ENCODE results near the gene HOXB13. TPM values are rescaled to one million over a fixed set of nuclear protein-coding genes. Genes with fewer than 3 reads are reported as not detected.

The HOXB13 gene
- not detected for total RNA-seq
- long read RNA-seq: 0 reads

DNA sequence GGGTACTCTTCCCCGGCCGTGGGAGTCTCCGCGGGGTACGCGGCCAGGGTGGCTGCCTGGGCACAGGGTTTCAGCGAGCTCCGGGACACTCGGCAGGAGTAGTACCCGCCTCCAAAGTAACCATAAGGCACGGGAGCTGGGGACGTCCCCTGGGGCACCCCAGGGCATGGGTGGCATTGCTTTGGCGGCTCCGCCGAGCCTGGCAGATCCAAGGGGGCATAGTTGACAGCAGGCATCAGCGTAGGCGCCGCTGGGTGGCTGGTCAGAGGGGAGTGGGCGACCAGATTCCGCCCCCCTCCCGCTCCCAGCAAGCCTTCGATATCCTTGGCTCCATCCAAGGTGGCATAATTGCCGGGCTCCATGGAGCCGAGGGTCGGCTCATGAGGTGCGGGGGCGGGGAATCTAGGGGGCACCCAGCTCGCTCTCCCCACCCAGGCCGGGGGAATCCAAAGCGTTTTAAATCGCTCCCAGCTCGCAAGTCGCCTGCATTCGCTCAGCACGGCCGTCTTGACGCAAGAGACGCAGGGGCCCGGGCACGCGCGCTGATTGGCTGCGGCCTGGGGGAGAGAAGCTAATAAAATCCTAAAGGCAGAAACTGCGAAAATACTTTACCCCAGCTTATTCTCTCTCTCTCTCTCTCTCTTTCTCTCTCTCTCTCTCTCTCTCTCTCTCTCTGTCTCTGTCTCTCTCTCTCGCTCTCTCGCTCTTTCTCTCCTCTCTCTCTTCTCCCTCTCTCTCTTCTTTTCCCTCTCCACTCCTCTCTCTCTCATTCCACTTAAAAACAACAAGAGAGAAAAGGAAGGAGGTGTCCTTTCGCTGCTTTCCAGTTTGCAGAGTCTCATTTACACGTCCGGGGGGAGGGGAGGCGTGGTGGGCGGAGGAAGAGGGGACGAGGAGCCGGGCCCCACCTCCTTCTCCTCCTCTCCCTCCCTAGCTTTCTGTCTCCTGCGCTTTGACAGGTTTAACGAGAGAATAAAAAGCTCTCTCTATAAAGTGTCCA lies at the start of gene HOXB13:
HOXB13 (minus strand) TSS at position 519 of the 1,000 bp plus-strand sequence; CDS start at position 362, 157 bp downstream.
- ATAC-seq: no peak
- Histone ChIP-seq H3K4me3 (no peak within 1 kb of the TSS), H3K27ac (no peak within 1 kb of the TSS), H3K4me1 (peaks cover 0 to 9% (median 0%) of the 10 kb centered on the region in 4 donors), H3K27me3 (peaks cover 14 to 79% of the 10 kb centered on the region in 2 donors), H3K9me3 (no peaks in the 10 kb centered on the region), H3K36me3 (no peaks in the 10 kb centered on the region)
- no peak for DNase-seq
- no peak for TF ChIP-seq POLR2A (IDR thresholded peaks at IDR 0.05)
- TF ChIP-seq, protein P1, sequence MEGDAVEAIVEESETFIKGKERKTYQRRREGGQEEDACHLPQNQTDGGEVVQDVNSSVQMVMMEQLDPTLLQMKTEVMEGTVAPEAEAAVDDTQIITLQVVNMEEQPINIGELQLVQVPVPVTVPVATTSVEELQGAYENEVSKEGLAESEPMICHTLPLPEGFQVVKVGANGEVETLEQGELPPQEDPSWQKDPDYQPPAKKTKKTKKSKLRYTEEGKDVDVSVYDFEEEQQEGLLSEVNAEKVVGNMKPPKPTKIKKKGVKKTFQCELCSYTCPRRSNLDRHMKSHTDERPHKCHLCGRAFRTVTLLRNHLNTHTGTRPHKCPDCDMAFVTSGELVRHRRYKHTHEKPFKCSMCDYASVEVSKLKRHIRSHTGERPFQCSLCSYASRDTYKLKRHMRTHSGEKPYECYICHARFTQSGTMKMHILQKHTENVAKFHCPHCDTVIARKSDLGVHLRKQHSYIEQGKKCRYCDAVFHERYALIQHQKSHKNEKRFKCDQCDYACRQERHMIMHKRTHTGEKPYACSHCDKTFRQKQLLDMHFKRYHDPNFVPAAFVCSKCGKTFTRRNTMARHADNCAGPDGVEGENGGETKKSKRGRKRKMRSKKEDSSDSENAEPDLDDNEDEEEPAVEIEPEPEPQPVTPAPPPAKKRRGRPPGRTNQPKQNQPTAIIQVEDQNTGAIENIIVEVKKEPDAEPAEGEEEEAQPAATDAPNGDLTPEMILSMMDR (IDR thresholded peaks at IDR 0.05): no peak
- 3% methylated on average over 27 of the region's 55 CpGs for WGBS (ENCODE audit: insufficient coverage, low coverage, low lambda C conversion rate, missing lambda C conversion rate)
- intact Hi-C loops (cut with DNase I): loop anchor here in 1 of 2 donors (10.0 kb wide), 1 partner anchor 56 kb away; no protein-coding TSS in a partner anchor

DNA sequence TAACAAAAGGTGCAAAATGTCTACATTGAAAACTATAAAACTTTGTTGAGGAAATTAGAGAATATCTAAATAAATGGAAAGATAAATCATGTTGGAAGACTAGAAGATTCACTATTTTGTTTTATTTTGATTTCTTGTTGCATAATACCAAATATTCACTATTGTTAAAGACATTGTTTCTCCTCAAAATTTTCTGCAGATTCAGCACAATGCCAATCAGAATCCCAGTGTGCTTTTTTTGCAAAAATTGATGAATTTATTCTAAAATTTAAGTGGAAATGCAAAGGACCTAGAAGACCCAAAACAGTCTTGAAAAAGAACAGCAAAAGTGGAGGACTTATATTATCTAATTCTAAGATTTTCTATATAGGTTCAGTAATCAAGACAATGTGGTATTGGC lies 48.1 kb upstream of the HOXB13 start:
- DNase-seq: no peak
- Histone ChIP-seq H3K4me1 (no peaks in the 10 kb centered on the region), H3K9me3 (no peaks in the 10 kb centered on the region), H3K36me3 (no peaks in the 10 kb centered on the region), H3K27me3 (no peaks in the 10 kb centered on the region), H3K27ac (no peak overlapping the region), H3K4me3 (no peak overlapping the region)
- intact Hi-C loops (cut with DNase I): no loop called here
- no peak for TF ChIP-seq POLR2A (IDR thresholded peaks at IDR 0.05)
- TF ChIP-seq, protein P1 (IDR thresholded peaks at IDR 0.05): no peak
- no peak for ATAC-seq

DNA sequence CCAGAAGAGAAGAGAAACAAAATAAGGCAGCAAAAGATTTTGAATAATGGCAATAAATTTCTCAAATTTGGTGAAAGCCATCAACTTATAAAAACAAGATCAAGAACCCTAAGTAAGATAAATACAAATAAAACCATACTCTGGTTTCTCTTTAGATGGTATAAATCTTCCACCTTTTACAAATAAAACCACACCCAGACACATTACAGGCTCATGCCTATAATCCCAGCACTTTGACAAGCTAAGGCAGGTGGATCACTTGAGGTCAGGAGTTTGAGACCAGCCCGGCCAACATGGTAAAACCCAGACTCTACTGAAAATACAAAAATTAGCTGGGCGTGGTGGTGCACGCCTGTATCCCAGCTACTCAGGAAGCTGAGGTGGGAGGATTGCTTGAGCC lies 44.7 kb upstream of the HOXB13 start:
- intact Hi-C loops (cut with DNase I): no loop called here
- WGBS (ENCODE audit: insufficient coverage, low coverage, low lambda C conversion rate, missing lambda C conversion rate): 84% methylated on average over 3 of the region's 3 CpGs
- no peak for ATAC-seq

DNA sequence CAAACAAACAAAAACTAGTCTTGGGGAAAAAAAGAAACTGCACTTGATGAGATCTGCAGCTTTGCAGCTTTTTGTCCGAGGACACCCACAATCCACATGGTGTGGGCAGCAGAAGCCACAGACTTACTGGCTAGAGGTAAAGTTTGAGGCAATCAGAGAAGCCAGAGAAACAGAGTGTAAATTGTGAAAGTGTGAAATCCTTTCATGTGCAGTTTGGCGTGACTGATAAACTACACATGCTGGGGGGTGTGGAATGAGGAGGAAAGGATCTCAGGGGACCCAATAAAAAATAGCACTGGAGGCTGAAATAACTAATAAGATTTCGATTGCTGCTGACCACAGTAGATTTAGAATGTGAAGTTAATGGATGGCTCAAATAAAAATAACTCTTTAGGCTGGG lies 42.4 kb upstream of the HOXB13 start:
- Histone ChIP-seq H3K4me1 (no peaks in the 10 kb centered on the region), H3K36me3 (no peaks in the 10 kb centered on the region), H3K4me3 (no peak overlapping the region), H3K9me3 (no peaks in the 10 kb centered on the region), H3K27ac (no peak overlapping the region), H3K27me3 (no peaks in the 10 kb centered on the region)
- 43% methylated on average over 3 of the region's 3 CpGs for WGBS (ENCODE audit: insufficient coverage, low coverage, low lambda C conversion rate, missing lambda C conversion rate)
- intact Hi-C loops (cut with DNase I): no loop called here
- no peak for ATAC-seq
- no peak for DNase-seq
- TF ChIP-seq, protein P1 (IDR thresholded peaks at IDR 0.05): no peak
- no peak for TF ChIP-seq POLR2A (IDR thresholded peaks at IDR 0.05)

More for the DNA sequence above, 44.7 kb upstream of the HOXB13 start:
- no peak for DNase-seq
- Histone ChIP-seq H3K27ac (no peak overlapping the region), H3K4me3 (no peak overlapping the region), H3K27me3 (no peaks in the 10 kb centered on the region), H3K4me1 (no peaks in the 10 kb centered on the region), H3K9me3 (no peaks in the 10 kb centered on the region), H3K36me3 (no peaks in the 10 kb centered on the region)
- TF ChIP-seq, protein P1 (IDR thresholded peaks at IDR 0.05): no peak
- no peak for TF ChIP-seq POLR2A (IDR thresholded peaks at IDR 0.05)

Data from right lobe of liver (tissue), 6 donors.